GM21423 (cell line): ENCODE measurements around the gene EXOC2.

Source experiments
- ATAC-seq: cut with Tn5 transposase; IDR thresholded peaks from one replicate; pipeline ENCODE4 v1.9.1; 2021; ENCODE audit warnings: mild to moderate bottlenecking, moderate library complexity; ENCODE audit not compliant: unreplicated experiment

Gene EXOC2

GRCh38 chr6:449486-450419, 243.2 kb downstream of the EXOC2 start:
- no peak for ATAC-seq

- ATAC-seq, result no peak
Observed at GRCh38 chr6:449057-449430, 243.9 kb downstream of the EXOC2 start.

DNA sequence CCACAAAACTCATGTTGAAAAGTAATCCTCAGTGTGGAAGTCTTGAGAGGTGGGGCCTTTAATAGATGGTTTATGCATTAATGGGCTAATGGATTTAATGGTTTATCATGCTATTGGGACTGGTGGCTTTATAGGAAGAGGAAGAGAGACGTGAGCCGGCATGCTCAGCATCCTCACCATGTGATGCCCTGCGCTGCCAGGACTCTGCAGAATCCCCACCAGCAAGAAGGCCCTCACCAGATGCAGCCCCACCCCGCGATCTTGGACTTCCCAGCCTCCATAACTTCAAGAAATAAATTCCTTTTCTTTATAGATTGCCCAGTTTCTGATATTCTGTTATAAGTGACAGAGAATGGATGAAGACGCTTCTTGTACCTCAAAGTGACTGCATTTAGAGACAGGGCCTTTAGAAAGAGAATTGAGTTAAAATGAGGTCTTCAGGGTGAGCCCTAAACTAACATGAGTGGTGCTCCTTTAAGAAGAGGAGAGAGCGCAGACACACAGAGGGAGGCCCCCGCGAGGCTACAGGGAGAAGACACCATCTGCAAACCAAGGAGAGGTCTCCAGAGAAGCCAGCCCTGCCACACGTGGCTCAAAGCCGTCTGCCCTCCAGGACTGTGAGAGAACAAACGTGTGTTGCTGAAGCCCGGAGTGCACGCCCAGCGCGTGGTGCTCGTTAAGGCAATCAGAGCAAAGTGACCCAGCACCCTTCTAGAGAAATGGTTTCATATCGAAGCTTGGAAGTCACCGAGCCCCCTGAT, 244.5 kb downstream of the EXOC2 start:
- no peak for ATAC-seq

- ATAC-seq, result no peak
Observed at GRCh38 chr6:447381-448165, 245.4 kb downstream of the EXOC2 start.

- no peak for ATAC-seq
Observed at GRCh38 chr6:446418-447366, 246.2 kb downstream of the EXOC2 start.

GRCh38 chr6:445571-446417, 247.1 kb downstream of the EXOC2 start:
- ATAC-seq, result no peak

GRCh38 chr6:444653-445275, 248.2 kb downstream of the EXOC2 start:
- no peak for ATAC-seq

- ATAC-seq, result no peak
Observed at GRCh38 chr6:443621-444159, 249.2 kb downstream of the EXOC2 start.

- no peak for ATAC-seq
Observed at GRCh38 chr6:441126-441920, 251.6 kb downstream of the EXOC2 start.

- ATAC-seq, result no peak
Observed at GRCh38 chr6:439641-440167, 253.2 kb downstream of the EXOC2 start.

GRCh38 chr6:438634-439170, 254.2 kb downstream of the EXOC2 start:
- no peak for ATAC-seq

DNA sequence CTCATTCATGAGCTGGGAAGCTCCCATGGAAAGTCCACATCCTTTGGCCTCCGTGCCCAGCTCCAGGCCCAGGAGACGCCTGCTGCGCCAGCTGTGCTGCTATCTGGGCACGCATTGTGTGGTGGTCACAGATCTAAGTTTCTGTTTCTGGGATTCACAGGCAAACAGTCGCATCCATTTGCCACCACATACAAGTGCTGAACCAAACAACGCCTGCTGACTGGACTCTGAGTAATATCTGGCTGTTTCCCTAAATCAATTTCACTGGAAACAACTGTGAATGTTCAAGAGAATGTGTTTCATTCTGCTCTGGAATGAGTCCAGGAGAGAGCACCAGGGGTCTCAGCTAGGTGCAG, 255.9 kb downstream of the EXOC2 start:
- ATAC-seq, result no peak

- no peak for ATAC-seq
Observed at GRCh38 chr6:436308-437036, 256.5 kb downstream of the EXOC2 start.

GRCh38 chr6:435441-436307, 257.3 kb downstream of the EXOC2 start:
- ATAC-seq, result no peak
